ENCODE results near the gene SLC7A8. TPM values are rescaled to one million over a fixed set of nuclear protein-coding genes. Genes with fewer than 3 reads are reported as not detected.
A peak's percentile ranks its signal among the peaks of the same experiment; 100 is the strongest.

SLC7A8 gene
- total RNA-seq, 4 donors from 2014 or later: 44.2 to 79.4 (median 53.1) TPM

DNA sequence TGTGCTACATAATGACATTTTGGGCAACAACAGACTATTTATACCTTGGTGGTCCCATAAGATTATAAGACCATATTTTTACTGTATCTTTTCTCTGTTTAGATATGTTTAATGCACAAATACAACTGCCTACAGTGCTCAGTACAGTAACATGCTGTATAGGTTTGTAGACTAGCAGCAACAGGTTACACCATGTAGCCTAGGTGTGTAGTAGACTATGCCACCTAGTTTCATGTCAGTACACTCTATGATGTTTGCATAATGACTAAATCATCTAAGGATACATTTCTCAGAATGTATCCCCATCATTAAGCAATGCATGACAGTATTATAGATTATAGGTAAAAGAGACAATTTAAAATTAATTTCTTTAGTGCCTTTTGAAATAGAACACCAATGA, 33.7 kb downstream of the SLC7A8 start:
- Histone ChIP-seq H3K4me3 (replicated peaks in 1 of 3) (no peak overlapping the region), H3K27me3 (no peaks in the 10 kb centered on the region), H3K36me3 (no peaks in the 10 kb centered on the region), H3K27ac (no peak overlapping the region), H3K9me3 (no peaks in the 10 kb centered on the region), H3K4me1 (peaks cover 9 to 13% of the 10 kb centered on the region in 2 donors)
- intact Hi-C loops (cut with DNase I): no loop called here
- TF ChIP-seq, protein P1, sequence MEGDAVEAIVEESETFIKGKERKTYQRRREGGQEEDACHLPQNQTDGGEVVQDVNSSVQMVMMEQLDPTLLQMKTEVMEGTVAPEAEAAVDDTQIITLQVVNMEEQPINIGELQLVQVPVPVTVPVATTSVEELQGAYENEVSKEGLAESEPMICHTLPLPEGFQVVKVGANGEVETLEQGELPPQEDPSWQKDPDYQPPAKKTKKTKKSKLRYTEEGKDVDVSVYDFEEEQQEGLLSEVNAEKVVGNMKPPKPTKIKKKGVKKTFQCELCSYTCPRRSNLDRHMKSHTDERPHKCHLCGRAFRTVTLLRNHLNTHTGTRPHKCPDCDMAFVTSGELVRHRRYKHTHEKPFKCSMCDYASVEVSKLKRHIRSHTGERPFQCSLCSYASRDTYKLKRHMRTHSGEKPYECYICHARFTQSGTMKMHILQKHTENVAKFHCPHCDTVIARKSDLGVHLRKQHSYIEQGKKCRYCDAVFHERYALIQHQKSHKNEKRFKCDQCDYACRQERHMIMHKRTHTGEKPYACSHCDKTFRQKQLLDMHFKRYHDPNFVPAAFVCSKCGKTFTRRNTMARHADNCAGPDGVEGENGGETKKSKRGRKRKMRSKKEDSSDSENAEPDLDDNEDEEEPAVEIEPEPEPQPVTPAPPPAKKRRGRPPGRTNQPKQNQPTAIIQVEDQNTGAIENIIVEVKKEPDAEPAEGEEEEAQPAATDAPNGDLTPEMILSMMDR (IDR thresholded peaks at IDR 0.05): no peak
- TF ChIP-seq POLR2A (IDR thresholded peaks at IDR 0.05): no peak
- no peak for DNase-seq

DNA sequence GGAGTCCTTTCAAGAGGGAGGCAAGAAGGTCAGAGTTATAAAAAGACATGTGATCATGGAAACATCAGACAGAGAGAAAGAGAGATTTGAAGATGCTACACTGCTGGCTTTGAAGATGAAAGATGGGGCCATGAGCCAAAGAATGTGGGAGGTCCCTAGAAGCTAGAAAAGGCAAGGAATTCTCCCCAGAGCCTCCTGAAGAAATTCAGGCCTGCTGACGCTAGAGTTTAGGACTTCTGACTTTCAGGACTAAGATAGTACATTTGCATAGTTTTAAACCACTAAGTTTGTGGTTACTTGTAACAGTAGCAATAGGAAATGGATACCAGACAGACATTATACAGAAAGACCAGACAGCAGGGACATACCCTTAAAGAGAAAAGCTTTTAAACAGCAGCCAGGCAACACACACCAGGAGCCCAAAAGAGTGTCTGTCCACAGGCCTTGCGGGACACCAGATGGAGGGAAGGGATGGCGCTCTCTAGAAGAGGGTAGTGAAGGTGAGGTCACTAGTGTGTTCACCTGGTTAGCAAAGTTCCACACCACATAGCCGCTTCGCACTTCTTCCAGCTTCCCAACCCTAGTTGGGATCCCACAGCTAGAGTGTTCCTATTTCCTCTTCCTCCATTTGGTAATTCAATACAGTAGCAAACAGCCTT, 34.7 kb downstream of the SLC7A8 start:
- peaks cover 4 to 5% of the 10 kb centered on the region in 2 donors for H3K4me1 ChIP-seq
- no peaks in the 10 kb centered on the region for H3K9me3 ChIP-seq
- no peaks in the 10 kb centered on the region for H3K36me3 ChIP-seq
- no peaks in the 10 kb centered on the region for H3K27me3 ChIP-seq
- no peak overlapping the region for H3K4me3 ChIP-seq (replicated peaks in 1 of 3)
- DNase-seq: no peak
- WGBS, 2 donors: 94 to 97% methylated on average over 5 of the region's 5 CpGs
- H3K27ac ChIP-seq: no peak overlapping the region
- no peak for TF ChIP-seq POLR2A (IDR thresholded peaks at IDR 0.05)
- TF ChIP-seq, protein P1 (IDR thresholded peaks at IDR 0.05): no peak
- intact Hi-C loops (cut with DNase I): no loop called here

DNA sequence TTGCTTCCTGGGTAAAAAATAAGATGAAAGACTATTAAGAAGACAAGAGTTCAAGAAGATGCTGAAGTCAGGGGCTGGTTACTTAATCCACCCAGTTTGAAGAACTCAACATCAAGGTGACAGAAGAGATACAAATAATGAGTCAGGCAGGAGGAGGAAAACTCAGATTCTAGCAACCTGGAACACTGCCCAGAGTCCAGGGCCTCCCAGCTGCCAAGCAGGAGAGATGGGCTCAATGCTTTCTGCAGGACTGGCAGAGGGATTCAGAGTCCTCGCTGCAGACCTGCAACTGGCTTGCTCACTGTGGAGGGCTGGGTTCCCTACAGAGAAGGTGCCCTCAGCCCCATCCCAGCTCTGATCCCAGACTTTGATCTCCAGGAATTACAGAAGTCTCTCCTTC, 35.8 kb downstream of the SLC7A8 start:
- 63 to 80% methylated on average over 1 of the region's 1 CpG for WGBS, 2 donors
- H3K27ac ChIP-seq: no peak overlapping the region
- H3K4me3 ChIP-seq (replicated peaks in 1 of 3): no peak overlapping the region
- H3K4me1 ChIP-seq: peaks cover 0 to 4% of the 10 kb centered on the region in 2 donors
- H3K9me3 ChIP-seq: no peaks in the 10 kb centered on the region
- H3K27me3 ChIP-seq: no peaks in the 10 kb centered on the region
- intact Hi-C loops (cut with DNase I): no loop called here
- no peaks in the 10 kb centered on the region for H3K36me3 ChIP-seq
- TF ChIP-seq, protein P1 (IDR thresholded peaks at IDR 0.05): no peak
- peak; percentile 29 to 55 for DNase-seq

DNA sequence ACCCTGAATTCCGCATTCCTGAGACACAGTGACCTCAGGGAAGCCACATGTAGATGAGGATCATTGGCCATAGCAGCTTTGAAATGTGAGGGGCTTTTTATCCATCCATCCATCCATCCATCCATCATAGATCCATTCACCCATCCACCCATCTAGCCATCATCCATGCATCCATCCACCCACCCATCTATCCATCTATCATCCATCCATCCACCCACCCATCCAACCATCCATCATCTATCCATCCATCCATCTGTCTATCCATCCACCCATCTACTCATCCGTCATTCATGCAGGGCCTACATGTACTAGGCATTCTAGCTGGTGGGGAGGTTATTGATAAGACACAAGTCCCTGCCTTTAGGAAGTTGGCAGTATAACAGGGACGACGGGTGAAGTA, 36.5 kb downstream of the SLC7A8 start:
- no peak for DNase-seq
- TF ChIP-seq POLR2A (IDR thresholded peaks at IDR 0.05): no peak
- intact Hi-C loops (cut with DNase I): no loop called here
- H3K4me3 ChIP-seq (replicated peaks in 1 of 3): no peak overlapping the region
- H3K9me3 ChIP-seq: no peaks in the 10 kb centered on the region
- no peaks in the 10 kb centered on the region for H3K36me3 ChIP-seq
- H3K4me1 ChIP-seq: peaks cover 0 to 6% of the 10 kb centered on the region in 2 donors
- 90 to 94% methylated on average over 4 of the region's 4 CpGs for WGBS, 2 donors
- peak overlapping the region in 1 of 3 donors; percentile 49 for H3K27ac ChIP-seq
- H3K27me3 ChIP-seq: no peaks in the 10 kb centered on the region

DNA sequence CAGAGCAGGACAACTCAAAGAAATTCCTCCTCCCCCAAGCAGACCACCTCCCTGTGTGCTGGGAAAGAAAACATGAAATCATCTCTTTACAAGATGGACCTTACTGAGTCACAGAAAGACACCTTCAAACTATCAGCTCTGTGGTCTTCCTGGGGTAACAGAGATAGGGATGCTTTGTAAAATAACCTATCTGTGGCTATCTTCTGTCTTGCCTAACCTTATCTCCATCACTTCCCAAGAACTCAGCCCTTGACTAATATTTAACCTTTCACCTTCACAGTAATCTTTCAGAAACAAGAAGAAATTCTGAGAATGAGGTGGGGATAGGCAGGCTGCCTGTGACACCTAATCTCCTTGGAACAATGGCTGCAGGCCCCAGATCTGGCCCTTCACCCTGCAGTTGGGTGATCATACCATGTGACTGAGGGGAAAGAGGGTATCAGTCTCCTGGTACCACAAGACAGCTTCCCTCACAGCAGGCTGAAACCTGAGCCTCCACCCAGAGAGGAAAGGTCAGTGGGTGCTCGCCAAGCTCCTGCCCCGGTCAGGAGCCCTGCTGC, 37.0 kb downstream of the SLC7A8 start:
- 83% methylated on average over 2 of the region's 2 CpGs; no CpG with 5 or more reads in 1 of the 2 donors for WGBS, 2 donors
- TF ChIP-seq, protein P1 (IDR thresholded peaks at IDR 0.05): no peak
- no peak for TF ChIP-seq POLR2A (IDR thresholded peaks at IDR 0.05)
- peaks cover 0 to 9% of the 10 kb centered on the region in 2 donors for H3K4me1 ChIP-seq
- H3K36me3 ChIP-seq: no peaks in the 10 kb centered on the region
- intact Hi-C loops (cut with DNase I): no loop called here
- no peaks in the 10 kb centered on the region for H3K27me3 ChIP-seq
- DNase-seq: no peak
- H3K4me3 ChIP-seq (replicated peaks in 1 of 3): no peak overlapping the region
- peak overlapping the region in 2 of 3 donors; percentile 25 to 49 for H3K27ac ChIP-seq
- no peaks in the 10 kb centered on the region for H3K9me3 ChIP-seq

Measured in thyroid gland (tissue), 4 donors.